Activated gamma-delta T cell (primary cell): ENCODE results near the gene ST6GALNAC4.

ENCODE experiments used
- DNase-seq: peaks from one replicate; lab custom pipeline; 2025; lab: John Stamatoyannopoulos, UW

The ST6GALNAC4 gene

DNA sequence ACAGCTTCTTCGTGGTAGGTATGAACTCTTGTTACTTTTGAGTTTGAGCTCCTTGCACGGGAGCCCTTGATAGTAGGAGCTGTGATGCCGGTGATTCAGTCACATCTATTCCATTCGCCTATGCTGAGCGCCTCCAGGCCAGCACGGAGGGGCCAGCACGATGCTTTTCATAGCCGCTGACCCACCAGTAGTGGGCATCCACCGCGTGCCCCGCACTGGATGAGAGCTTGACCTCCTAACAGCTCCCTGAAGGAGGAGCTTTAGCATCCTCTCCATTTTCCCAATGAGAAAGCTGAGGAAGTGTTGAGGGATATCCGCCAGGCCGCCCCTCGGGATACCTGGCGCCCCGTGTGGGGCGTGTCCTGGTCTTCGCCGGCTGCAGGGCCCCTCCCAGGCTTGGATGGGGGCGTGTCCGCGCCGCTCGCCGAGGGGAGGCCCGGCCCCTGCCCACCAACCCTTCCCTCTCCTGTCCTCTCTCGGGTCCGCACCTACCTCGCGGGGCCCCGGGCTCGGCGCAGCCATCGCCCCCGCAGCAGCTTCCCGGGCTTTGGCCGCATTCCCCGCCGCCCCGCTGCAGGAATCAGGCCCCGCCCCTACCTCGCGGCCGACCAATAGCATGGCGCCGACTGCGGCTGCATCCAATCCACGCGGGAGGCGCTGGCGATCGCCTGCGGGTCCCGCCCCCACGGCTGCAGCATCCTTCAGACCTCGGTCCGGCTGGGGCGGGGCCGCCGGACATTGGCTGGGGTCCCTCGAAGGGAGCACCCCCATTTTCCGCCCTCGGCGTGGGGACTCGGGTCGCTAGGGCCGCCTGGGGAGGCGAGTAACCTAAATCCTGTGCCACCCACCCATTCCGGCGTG lies 13.6 kb upstream of the ST6GALNAC4 start, which contains the start of gene PIP5KL1:
PIP5KL1 (minus strand) TSS at position 547 of the 861 bp plus-strand sequence; CDS start at position 522, 25 bp downstream.
- DNase-seq, result peak; percentile 54

DNA sequence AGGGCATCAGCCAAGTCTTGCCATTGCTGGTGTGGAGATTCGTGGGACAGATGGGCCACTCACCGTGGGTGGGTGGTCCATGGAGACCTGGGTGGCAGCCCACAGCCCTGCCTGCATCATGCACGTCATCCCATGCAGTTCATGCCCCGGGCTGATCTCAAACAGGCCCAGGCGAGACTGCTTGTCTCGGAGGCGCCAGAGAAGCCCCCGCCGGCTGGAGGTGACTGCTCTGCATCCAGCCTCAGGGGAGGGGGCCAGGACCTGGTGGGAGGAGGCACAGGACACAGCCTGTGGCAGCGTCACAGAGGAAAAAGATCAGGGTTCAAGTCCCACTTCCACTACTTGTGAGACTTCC lies 12.8 kb upstream of the ST6GALNAC4 start:
- DNase-seq, result no peak

- no peak for DNase-seq
Observed at GRCh38 chr9:127928676-127929624, 12.1 kb upstream of the ST6GALNAC4 start.

DNA sequence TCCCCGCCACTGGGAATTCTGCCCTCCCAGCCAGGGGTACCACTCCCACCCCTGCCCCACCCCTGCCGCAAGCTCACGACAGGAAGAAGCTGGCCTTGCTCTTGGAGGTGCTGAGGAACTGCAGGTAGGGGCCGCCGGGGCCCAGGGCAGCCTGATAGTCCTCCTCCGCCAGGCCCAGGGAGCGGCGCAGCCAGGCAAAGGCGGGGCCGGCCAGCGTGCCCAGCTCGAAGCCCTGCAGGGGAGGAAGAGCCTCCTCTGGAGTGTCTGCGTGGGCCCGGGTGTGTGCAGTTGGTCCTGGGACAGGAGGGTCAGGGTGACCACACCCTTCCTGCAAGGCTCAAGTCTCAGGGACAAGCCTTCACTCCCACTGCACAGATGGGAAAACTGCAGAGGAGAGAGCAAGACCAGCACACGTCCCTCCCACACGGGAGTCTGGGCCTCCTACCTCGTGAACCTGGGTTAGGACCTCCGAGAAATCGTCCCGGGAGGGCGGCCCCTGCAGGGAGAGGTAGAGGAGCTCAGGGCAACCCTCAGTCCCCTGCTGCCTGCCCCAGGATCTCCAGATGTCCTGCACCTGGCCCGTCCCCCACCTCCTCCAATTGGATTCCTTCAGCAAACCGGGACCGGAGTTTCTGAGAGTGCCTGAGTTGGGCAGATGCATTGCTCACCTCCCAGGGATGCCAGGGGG lies 11.3 kb upstream of the ST6GALNAC4 start:
- DNase-seq, result no peak

GRCh38 chr9:127927201-127927987 lies 10.6 kb upstream of the ST6GALNAC4 start:
- DNase-seq, result peak; percentile 59

DNA sequence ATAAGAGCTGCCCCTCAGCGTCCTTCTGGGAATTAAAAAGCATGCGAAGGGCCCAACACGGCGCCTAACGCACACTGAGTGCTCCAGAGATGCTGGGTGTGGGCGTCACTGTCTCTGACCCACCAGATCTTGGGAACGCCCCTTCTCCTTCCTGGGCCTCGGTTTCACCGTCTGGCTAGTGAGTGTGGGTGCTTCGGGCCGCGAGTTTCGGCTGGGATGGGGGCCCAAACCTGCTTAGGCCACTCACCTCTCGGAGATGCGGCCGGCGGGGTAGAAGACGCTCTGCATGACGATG lies 10.0 kb upstream of the ST6GALNAC4 start:
- DNase-seq, result no peak

DNA sequence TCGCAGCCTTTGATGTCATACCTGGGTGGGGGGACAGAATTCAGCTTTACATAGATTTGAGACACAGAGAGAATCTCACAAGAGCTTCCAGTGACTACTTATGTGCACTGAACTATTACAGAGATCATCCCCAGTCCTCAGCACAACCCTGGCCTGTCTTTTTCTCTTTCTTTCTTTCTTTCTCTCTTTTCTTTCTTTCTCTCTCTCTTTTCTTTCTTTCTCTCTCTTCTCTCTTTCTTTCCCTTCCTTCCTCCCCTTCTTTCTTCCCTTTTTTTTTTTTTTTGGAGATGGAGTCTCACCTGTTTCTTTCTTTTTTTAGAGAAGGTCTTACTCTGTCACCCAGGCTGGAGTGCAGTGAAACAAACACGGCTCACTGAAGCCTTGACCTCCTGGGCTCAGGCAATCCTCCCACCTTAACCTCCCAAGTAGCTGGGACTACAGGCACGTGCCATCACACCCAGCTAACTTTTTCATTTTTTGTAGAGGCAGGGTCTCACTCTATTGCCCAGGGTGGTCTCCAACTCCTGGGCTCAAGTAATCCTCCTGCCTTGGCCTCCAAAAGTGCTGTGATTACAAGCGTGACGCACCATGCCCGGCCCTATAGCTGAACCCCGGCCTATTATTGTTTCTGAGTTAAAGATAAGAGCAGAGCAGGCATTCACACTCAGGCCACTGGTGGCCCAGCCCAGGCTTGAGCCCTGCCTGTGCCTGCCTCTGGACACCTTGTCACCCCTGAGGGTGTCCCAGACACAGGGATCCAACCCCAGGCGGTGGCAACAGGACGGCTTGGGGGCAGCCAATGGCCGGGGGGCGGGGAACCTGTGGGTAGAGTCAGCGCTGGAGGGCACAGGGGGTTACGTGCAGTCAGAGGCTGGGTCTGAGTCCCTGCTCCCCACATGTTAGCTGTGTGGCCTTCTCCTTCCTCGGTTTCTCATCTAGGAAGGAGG lies 9.4 kb upstream of the ST6GALNAC4 start:
- DNase-seq, result no peak

DNA sequence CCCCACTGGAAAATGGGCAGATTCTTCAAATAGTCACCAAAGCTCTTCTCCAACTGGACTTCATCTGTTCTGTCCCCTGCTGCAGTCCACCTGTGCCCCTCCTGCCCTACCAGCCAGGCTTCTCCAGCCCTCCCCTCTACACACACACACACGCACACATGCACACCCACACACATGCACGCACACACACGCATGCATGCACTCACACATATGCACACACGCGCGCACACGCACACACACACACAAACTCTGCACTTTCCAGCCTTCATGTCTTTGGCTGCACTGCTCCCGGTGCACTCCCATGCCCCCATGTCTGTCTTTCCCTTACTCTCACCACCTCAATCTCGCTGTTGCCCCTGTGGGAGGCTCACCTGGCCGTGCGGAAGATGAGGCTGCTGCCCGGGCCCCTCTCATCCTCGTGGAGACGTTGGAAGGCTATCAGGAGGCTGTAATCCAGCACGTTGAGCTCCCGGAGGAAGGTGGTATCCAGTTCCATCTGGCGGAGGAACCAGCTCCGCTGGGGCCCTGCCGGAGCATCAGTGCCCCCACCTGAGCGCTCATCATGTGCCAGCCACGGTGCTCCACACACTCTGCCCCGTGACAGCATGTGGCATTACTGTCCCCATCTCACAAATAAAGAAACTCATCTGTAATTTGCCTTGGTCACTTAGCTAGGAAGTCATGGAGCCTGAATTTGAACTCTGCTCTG lies 8.0 kb upstream of the ST6GALNAC4 start:
- DNase-seq, result no peak

- DNase-seq, result no peak
Observed at GRCh38 chr9:127923771-127924170, 6.9 kb upstream of the ST6GALNAC4 start.

GRCh38 chr9:127923046-127923445 lies 6.2 kb upstream of the ST6GALNAC4 start:
- no peak for DNase-seq

- DNase-seq, result peak; percentile 44
Observed at GRCh38 chr9:127921557-127922120, 4.8 kb upstream of the ST6GALNAC4 start.

GRCh38 chr9:127920794-127921193 lies 4.0 kb upstream of the ST6GALNAC4 start:
- DNase-seq, result no peak

DNA sequence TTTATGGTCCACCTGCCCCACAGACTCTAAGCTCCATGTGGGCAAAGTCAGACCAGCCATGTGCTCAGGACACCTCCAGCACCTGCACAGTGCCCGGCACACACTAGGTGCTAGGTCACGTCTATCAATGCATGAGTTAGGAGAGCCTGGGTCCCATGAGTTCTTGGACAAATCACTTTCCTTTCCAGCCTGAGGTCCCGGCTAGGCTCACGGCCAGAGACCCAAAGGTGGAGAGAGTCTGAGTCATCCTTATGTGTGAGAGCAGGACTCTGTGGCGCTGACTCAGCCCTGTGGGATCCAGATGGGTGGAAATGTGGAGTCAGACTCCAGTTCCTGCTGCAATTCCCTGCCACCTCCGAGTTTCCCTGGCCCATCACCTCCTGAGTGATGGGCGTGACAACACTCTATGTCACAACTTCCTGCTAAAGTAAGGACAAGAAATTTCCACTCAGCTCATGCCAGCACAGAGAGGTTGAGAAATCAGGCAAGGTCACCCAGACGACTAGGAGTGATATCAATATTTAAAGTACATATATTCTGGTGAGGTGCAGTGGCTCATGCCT lies 2.5 kb upstream of the ST6GALNAC4 start:
- DNase-seq, result no peak

DNA sequence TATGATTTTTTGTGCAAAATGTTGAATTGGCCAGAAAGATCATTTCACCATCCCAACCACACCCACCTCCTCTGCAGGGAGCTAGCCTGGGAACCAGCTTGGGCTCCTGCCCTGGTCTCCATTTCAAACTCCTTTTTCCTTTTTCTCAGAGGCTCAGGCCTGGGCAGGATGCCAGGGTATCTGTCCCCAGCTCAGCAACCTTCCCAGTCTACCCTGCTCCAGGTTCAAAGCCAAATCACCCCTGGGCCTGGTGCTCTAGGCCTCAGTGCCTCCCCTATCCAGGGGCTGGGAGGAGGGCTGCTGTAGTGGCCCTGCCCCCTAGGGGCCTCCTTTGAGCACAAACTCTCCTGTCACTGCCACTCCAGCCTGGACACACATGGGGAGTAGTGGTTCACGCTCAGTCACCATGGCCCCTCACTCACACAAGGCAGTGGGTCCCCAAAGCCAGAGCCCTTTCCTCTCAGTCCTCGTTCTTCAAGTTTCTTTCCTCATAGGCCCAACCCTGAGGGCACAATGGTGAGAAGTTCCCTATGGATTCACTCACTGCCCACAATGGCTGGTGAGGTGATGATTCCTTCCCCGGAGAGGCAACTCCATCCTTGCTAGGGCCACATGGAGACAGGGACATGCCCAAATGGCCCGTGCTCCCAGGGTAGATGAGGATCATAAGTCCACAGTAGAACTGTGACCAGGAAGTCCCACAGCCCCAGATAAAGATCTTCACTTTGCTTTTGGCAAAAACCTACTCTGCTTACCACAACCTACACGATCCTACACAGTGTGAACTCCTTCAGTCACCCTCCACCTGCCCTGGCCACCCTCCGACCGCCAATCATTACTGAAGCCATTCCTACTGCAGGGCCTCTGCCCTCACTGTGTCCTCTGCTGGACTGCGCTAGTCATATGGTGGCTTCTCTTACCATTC lies 1.6 kb upstream of the ST6GALNAC4 start:
- DNase-seq, result no peak

- DNase-seq, result no peak
Observed at GRCh38 chr9:127917603-127918002, 762 bp upstream of the ST6GALNAC4 start.

GRCh38 chr9:127915801-127916719 lies 781 bp downstream of the ST6GALNAC4 start:
- no peak for DNase-seq

- DNase-seq, result no peak
Observed at GRCh38 chr9:127915325-127915752, 1.5 kb downstream of the ST6GALNAC4 start.
